ENCODE results near the gene CHMP3. TPM values are rescaled to one million over a fixed set of nuclear protein-coding genes. Genes with fewer than 3 reads are reported as not detected.

The CHMP3 gene
- total and polyA plus RNA-seq, 2 of the 13 experiments (the other 11 are each of a cell fraction or from before 2014, with no cell fraction given), result 64.1 to 114 TPM

GRCh38 chr2:86520153-86520552 is 43.1 kb downstream of the CHMP3 start:
- no peak overlapping the region for H3K4me2 ChIP-seq (ENCODE audit: low read depth, low read length)
- H3K27ac ChIP-seq (ENCODE audit: extremely low read length, insufficient read depth, low read length), result no peak overlapping the region
- H3K27me3 ChIP-seq (ENCODE audit: control insufficient read depth in 1 of 2, insufficient read depth in 2 of 2, low read length in 2 of 2), result no peaks in the 10 kb centered on the region
- in situ Hi-C loops (cut with HindIII; ENCODE audit: extremely low pct_ligation_motif_present, low pct_unique_long_range_greater_than_20kb), result no loop called here
- TF ChIP-seq STAT5B (CRISPR knock-in tag; IDR thresholded peaks at IDR 0.05) (no peak), SETDB1 (CRISPR knock-in tag; IDR thresholded peaks at IDR 0.05; ENCODE audit: borderline replicate concordance) (0 out of 2 replicates have a peak, but pooled peaks have one; percentile 49), ZNF609 (CRISPR knock-in tag; IDR thresholded peaks at IDR 0.05; ENCODE audit: borderline replicate concordance) (no peak)
- ChIA-PET POLR2A (no interaction called here), CTCF (ENCODE audit: low intra/inter-chr PET ratio, low total read pairs) (no interaction called here)
- peaks cover 2 to 11% of the 10 kb centered on the region in 2 experiments; a peak in 4 of 5 replicates for H3K36me3 ChIP-seq (replicated peaks in 1 of 2; ENCODE audit: control insufficient read depth in 1 of 2, insufficient read depth in 2 of 2, low read length in 2 of 2)
- peaks cover 11% of the 10 kb centered on the region for H3K9me3 ChIP-seq (ENCODE audit: low read length)
- no peak overlapping the region for H3K4me3 ChIP-seq (replicated peaks in 1 of 3; ENCODE audit: insufficient read depth in 1 of 3, low read depth in 2 of 3, low read length in 3 of 3)
- intact Hi-C loops (cut with micrococcal nuclease; ENCODE audit: unreplicated experiment), result no loop called here
- H3K4me1 ChIP-seq (ENCODE audit: insufficient read depth, low read length), result peaks cover 5% of the 10 kb centered on the region; the same call in 1 of the 2 replicates
- no peaks in the 10 kb centered on the region; the same call in 1 of the 2 replicates for H4K20me1 ChIP-seq (ENCODE audit: insufficient read depth, low read length)
- no peak for DNase-seq (ENCODE audit: low spot score)
- no peak for ATAC-seq
- no peak overlapping the region for H3K9ac ChIP-seq (ENCODE audit: insufficient read depth, low read depth, low read length)
- WGBS (ENCODE audit: low lambda C conversion rate), result 95% methylated on average over 1 of the region's 1 CpG
- FAIRE-seq, result no peak
- no peaks in the 10 kb centered on the region for H3K79me2 ChIP-seq (ENCODE audit: insufficient read depth, low read length)
- no TSS peak for BruUV-seq (replicated peaks)
- no peak overlapping the region for H2AFZ ChIP-seq (ENCODE audit: low read length)

GRCh38 chr2:86519349-86519748 is 43.9 kb downstream of the CHMP3 start:
- in situ Hi-C loops (cut with HindIII; ENCODE audit: extremely low pct_ligation_motif_present, low pct_unique_long_range_greater_than_20kb), result no loop called here
- no peak overlapping the region for H3K9ac ChIP-seq (ENCODE audit: insufficient read depth, low read depth, low read length)
- H3K79me2 ChIP-seq (ENCODE audit: insufficient read depth, low read length), result no peaks in the 10 kb centered on the region
- ChIA-PET POLR2A (no interaction called here), CTCF (ENCODE audit: low intra/inter-chr PET ratio, low total read pairs) (no interaction called here)
- peaks cover 11% of the 10 kb centered on the region for H3K9me3 ChIP-seq (ENCODE audit: low read length)
- 100% methylated on average over 1 of the region's 1 CpG for WGBS (ENCODE audit: low lambda C conversion rate)
- intact Hi-C loops (cut with micrococcal nuclease; ENCODE audit: unreplicated experiment), result no loop called here
- no peak overlapping the region for H2AFZ ChIP-seq (ENCODE audit: low read length)
- ATAC-seq (no peak), DNase-seq (ENCODE audit: low spot score) (no peak), FAIRE-seq (no peak)
- BruUV-seq (replicated peaks), result no TSS peak
- no peak overlapping the region for H3K27ac ChIP-seq (ENCODE audit: extremely low read length, insufficient read depth, low read length)
- H3K4me3 ChIP-seq (replicated peaks in 1 of 3; ENCODE audit: insufficient read depth in 1 of 3, low read depth in 2 of 3, low read length in 3 of 3), result no peak overlapping the region
- H4K20me1 ChIP-seq (ENCODE audit: insufficient read depth, low read length), result no peaks in the 10 kb centered on the region; the same call in 1 of the 2 replicates
- peaks cover 2 to 11% of the 10 kb centered on the region in 2 experiments; a peak in 4 of 5 replicates for H3K36me3 ChIP-seq (replicated peaks in 1 of 2; ENCODE audit: control insufficient read depth in 1 of 2, insufficient read depth in 2 of 2, low read length in 2 of 2)
- H3K4me2 ChIP-seq (ENCODE audit: low read depth, low read length), result no peak overlapping the region
- no peaks in the 10 kb centered on the region for H3K4me1 ChIP-seq (ENCODE audit: insufficient read depth, low read length)
- H3K27me3 ChIP-seq (ENCODE audit: control insufficient read depth in 1 of 2, insufficient read depth in 2 of 2, low read length in 2 of 2), result no peaks in the 10 kb centered on the region
- TF ChIP-seq RBM22 (optimal IDR thresholded peaks at IDR 0.05; ENCODE audit: low read length), result no peak
- TF ChIP-seq ATAD3A (CRISPR knock-in tag; IDR thresholded peaks at IDR 0.05), result no peak
- TF ChIP-seq HNRNPLL (IDR thresholded peaks at IDR 0.05; ENCODE audit: low read depth, low read length, poor library complexity, severe bottlenecking), result no peak
- TF ChIP-seq ZNF674 (CRISPR knock-in tag; IDR thresholded peaks at IDR 0.05; ENCODE audit: low read depth), result no peak
- no peak for TF ChIP-seq ZZZ3 (CRISPR knock-in tag; IDR thresholded peaks at IDR 0.05; ENCODE audit: borderline replicate concordance)
- no peak for TF ChIP-seq E2F1 (CRISPR knock-in tag; IDR thresholded peaks at IDR 0.05)
- no peak for TF ChIP-seq ZNF572 (CRISPR knock-in tag; IDR thresholded peaks at IDR 0.05)
- no peak for TF ChIP-seq HINFP (CRISPR knock-in tag; IDR thresholded peaks at IDR 0.05; ENCODE audit: low read depth)

All from HepG2 (cell line).